DMS53 (cell line): Measurements from ENCODE around the gene FSTL4.
A peak's percentile ranks its signal among the peaks of the same experiment; 100 is the strongest.

ENCODE experiments used
- DNase-seq: peaks from one replicate; lab custom pipeline; 2025; lab: John Stamatoyannopoulos, UW

The FSTL4 gene

DNA sequence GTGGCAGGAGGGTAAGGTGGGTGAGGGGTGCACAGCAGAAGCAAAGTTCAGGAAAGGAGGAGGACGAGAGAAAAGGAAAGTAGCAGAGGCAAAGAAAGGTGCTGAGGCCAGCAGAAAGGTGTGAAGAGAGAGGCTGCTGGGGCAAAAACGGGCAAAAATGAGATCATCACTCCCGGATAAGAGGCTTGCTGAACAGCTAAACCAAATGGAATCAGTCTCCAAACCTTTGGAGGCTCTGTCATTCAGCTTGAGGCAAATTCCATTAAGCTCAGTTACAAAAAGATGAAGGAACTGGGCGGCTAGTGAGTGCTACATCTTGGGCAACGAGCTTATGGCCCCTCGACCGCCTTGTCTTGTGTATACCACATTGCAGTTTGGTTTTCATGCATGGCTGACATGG lies 136.4 kb downstream of the FSTL4 start:
- no peak for DNase-seq

DNA sequence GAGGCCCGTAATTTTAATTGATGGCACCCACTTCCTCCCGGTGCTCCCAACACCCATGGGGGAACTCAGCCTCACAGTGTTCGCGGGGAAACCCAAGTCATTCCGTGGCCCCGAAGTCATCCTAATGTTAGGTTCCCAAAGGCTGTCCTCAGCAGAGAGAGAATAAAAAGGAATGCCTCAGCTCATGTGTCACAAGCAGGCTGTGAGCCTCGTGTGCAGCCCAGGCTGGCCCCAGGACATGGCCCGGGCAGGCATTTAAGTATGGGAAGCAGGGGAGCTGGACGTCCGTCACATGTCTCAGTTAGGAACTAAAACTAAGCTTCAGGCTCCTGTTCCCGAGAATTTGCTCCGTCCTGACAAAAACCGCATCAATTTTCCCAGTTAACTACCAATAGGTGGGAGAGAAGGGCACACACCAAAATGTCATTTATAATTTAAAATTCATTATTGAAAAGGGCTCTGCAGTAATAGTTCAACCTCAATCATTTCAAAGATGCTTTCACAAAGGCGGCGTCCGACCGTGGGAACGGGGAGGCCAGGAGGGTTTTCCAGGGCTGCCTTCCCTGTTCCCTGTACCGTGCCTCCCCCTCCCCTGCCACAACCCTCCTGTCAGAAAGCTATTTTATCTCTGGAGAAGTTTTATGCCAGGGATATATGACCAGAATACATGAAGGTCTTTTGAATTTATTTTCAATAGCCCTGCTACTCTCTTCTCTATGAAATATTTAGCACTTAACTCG lies 137.3 kb downstream of the FSTL4 start:
- no peak for DNase-seq

DNA sequence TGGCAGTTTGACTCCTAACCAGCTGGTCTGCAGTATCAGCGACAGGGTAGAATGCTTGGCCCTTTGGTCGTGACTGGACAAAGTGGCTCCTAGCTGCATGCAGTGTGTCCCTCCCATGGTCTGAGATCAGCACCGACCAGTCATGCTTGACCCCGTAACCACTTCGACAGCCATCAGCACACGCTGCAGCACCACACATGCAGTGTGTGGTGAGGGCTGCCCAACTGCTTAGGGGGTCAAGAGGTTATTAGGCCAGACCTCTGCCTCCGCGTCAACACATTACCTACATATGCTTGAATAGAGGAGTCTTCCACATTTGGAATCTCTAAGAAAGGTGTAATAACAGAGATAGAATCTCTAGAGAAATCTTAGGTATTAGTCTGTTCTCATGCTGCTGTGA lies 139.1 kb downstream of the FSTL4 start:
- no peak for DNase-seq

DNA sequence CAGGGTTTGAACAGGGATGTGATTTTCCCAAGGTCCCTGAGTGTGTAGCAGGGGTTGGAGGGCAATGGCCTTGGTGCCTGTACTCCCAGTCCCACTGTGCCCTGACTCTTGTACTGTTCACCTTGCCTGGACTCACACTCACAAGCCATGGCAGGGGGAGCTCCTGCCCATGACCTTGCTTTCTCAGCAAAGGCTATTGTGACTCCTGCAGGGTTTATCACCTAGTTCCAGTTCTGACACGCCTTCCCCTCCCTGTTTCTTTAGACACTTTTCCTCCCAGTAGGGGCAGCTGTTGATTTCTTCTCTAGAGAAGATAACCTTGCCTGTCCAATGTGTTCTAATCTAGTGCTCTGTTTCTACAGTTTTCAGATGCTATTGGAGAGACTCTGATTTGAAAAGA lies 139.5 kb downstream of the FSTL4 start:
- no peak for DNase-seq

DNA sequence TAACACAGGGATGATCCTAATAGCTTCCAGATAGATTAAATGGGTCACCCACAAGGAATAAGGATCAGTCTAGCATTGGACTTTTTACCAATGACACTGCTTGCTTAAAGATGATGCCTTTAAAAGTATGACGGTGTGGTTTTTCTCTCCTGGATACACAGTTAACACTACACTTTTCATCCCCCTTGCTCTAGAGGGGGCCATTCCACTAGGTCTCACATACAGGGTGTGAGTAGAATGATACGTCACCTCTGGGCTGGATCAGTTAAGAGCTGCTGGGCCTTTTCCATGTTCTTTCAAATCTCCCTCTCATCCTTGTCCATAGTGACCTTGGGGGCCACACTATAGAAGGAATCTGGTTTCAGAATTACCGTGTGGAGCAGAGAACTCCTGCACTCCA lies 140.6 kb downstream of the FSTL4 start:
- DNase-seq: no peak

DNA sequence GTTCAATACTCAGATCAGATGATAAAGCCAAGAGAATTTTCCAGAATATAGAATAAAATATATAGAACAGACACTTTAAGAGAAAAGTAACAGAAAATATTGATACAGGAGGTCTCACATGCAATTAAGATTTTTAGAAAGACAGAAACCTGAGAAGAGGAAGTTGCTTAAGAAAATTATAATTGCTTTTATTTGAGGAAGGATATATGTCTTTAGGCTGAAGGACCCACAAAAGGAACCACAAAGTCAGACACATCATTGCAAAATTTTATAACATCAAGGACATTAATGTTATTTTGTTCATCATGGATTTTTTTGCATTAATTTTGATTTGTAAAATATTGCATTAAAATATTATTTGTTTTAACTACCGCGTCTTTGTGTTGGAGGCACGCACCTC lies 141.5 kb downstream of the FSTL4 start:
- DNase-seq: no peak

DNA sequence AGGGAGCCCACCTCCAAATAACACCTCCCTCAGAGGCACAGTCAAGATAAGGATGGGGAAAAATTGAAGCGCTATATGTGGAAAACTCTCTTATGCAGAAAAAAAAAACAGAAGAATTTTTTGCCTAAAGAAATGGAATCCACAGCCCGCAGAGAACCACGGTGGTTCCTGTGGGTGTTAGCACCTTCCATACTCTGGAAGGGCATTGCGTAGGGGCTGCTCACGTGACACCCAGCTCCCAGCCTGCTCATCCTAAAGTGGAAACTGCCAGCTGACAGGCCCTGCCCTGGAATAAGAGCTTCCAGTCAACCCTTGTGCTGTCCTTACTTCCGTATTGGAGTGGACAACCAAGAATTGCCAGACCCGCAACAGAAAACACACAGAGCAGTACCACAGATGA lies 142.5 kb downstream of the FSTL4 start:
- peak; percentile 26 for DNase-seq

DNA sequence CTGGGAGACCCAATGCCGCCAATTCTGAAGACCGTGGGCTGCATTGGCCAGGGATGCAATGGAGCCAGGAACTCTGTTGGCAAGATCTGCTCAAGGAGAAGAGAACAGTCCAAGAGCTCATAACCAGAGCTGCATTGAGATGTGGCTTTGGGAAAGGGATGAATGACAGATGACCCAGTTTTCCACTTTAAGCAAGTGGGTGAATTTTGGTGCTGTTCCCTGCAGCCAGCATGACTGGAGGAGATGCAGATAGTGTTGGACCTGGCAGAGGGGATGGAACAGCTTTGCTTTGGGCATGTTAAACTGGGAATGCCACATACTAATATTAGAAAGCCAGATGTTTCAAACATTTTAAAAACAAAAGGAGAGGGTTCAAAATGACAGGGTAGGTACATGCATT lies 143.1 kb downstream of the FSTL4 start:
- DNase-seq: no peak

DNA sequence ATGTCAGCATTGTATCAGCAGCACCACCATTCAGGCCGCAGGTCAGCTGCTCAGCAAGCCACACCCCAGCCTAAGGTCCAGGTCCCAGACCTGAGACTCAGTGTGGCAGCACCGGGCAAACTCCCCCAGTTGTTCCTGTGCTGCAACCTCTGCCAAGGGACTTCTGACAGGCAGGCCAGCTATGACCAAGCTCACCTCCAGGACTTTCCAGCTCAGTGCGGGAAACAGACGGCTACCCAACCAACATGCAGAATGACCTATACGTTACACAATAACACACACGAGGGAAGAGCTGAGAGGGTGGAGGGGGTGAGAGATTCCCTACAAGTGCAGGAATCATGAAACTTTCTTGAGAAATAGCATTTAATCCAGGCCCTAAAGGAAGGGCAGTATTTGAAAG lies 143.7 kb downstream of the FSTL4 start:
- no peak for DNase-seq

DNA sequence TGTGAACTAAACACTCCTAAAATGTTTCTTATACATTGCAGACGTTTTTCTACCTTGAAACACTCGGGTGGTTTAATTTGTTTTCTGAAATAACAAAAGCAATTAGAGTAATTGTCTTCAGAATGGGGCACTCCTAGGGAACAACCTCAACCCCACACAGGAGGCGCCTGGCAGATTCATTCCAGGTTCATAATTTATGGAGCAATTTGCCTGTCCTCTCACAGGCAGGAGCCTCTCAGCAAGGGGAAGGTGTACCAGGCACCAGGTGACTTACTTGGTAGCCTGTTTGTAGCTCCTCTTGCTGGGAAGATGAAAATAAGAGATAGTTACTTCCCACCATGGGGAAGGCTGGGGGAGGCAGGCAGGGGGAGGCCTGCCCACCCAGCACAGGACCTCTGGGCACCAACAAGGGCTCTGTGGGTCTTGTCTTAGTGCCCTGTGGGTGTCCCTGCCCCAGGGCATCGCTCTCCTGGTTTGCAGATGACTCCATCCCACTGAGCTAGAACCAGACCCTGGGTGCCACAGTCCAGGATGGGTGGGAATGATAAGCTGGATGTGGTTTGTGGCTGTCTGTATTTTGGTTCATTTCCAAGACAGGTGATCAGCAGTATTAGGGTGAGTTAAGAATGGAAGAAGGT lies 144.4 kb downstream of the FSTL4 start:
- no peak for DNase-seq

DNA sequence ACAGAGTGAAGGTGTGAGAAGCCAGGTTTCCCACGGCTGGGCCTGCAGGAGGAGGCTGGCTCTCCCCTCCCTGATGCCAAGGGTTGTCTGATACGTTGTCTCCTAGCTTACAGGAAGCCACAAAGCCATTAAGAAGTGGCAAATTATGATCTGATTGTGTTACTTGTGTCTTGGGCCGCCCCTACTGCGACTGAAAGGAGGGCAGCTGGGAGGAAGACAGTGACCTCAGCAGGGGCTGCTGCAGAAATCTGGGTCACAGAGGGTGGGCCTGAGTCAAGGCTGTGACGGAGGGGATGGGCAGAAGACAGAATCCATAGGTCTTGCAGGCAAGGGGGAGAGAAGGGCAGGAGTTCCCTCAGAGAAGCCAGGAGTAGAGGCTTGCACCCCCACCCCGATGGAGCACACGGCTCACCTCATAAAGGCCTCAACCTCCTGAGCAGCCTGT lies 145.0 kb downstream of the FSTL4 start:
- DNase-seq: no peak

DNA sequence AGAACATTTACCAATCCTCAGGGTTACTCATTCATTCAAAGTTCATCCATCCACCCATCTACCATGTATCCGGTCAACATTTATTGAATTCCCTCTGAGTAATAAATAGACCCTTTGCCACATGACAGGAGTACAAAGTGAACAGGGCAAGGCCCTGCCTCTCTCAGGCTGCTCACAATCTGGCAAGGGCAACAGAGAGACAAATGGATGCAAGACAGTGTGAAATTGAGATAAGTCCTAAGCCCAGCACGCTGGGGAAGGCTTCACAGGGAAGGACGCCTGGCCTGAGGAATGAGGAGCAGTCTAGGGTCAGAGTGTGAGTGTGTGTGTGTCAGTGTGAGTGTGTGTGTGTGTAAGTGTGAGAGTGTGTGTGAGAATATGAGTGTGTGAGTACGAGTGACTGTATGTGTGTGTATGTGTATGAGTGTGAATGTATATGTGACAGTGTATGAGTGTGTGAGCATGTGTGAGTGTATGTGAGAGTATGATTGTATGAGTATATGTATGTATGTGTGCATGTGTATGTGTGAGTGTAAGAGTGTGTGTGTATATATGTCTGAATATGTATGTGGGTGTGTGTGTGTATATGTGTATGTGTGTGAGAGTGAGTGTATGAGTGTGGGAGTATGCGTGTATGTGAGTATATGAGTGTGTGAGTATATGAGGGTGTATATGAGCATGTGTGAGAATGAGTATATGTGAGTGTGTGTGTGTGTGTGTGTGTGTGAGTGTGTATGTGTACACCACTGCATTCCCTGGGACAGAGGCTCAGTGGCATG lies 145.6 kb downstream of the FSTL4 start:
- no peak for DNase-seq

DNA sequence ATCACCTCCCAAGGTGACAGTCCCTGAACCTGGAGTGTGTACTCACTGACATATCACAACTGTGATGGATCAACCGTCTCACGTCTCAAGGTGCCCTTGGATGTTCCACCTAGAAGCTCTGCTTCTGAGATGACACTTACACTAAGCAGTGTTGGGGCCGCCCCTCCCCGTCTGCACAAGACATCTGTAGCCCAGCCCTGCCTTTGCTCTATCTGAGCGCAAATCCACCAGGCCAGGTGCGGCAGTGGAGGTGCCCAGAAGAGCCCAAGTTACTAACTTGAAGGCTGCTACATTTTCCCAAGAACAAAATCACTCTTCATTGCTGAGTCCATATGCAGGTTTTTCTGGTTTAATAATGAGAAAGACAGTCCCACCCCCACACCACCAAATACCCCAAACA lies 148.3 kb downstream of the FSTL4 start:
- no peak for DNase-seq

DNA sequence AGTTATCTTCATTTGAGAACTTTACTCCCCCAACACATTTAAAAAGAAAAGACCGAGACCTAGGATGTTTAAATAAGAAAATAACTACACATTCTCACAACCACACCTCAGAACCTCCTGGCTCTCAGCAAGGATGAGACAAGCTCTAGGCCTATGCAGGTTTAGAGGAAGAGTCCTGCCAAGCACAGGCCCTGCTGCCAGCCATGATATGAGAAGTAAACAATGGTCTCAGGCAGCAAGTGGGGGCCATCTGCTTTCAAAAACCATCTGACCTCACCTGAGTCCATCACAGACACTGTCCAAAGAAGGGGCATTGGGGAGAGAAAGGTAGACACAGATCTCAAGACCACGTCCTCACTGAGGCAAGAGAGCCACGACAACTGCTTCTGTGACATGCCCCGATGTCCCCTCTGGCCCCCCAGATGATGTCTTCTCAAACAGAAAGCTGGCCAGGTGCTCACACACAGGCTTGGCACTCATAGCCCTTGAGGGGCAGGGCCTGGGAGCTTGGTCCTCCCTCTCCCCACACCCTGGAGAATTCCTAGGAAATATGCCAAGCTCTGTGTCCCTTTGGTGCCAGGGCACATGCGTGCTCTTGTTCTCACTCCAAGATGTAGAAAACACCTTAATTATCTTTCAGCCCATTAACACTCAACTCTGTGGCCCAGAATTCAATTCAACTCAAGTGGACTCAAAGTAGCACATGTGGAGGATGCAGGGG lies 150.4 kb downstream of the FSTL4 start:
- DNase-seq: no peak

DNA sequence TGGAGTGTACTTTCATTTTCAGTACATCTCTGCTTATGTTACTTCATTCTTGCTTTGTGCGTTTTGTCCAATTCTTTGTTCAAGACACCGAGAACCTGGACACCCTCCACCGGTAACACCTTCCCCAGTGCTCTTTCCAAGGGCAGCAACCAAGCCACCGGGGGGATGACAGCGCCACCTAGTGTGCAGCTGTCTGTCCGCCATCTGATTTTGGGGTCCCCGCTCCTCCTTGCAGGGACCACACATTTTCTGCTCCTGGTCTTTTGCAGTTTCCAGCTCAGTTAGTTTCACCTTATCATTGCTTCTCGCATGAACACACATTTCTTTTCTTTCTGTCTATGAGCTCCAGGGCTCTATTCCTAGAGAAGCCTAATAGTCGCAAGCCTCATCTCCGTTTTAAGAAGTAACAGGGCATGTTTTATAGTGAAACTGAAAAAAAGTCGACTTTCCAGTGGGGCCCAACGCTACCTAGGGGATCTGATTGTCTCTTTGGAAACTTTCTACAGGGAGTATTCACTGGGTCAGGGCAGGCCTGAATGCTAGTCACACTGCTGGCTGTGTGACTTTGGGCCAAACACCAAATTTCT lies 152.1 kb downstream of the FSTL4 start:
- peak; percentile 42 for DNase-seq

DNA sequence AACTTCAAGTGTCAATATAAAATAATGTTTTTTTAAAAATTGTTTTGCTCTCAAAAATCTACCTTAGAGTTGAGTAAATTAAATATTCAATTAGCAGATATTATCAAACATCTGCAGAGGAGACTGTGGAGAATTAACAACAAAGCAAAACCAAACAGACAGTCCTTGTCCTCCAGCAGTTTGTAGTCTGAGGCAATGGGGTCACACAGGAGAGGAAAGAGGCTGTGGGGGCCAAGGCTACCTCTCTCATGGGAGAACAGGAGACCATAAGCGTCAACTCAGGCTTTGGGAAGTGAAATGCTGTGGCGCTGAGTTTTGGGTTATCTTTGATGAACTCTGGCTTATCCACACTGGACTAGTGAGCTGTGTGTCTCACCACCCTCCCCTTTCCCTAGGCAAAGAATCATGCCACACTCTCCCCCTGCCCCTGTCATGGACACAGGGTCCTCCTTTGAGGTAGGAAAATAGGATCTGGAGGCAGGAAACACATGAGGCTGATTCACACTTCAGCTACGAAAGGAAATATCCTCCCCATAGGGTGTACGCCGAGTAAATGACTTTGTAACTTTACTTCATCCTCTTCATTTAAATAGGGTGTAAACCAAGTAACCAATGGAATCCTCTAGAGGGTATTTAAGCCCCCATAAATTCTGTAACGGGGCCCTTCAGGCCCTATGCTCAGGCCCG lies 152.7 kb downstream of the FSTL4 start:
- DNase-seq: no peak

DNA sequence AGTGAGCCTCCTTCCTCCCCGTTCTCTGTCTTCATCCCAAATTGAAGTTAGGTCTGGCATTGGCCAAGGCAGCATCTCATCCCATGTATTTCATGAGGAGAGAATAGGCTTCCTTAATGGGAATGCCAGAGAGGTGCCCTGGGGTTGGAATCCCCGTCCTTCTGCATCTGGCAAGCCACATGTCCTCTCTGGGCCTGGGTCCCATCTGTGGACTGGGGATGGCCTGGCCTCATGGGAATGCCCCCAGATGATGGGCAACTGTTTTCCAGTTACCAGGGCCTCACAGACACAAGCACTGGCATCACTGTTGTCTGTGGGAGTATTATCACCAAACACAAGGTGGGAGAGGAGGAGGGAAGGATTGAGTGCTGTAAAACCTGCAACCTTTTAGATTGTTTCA lies 153.9 kb downstream of the FSTL4 start:
- DNase-seq: no peak

DNA sequence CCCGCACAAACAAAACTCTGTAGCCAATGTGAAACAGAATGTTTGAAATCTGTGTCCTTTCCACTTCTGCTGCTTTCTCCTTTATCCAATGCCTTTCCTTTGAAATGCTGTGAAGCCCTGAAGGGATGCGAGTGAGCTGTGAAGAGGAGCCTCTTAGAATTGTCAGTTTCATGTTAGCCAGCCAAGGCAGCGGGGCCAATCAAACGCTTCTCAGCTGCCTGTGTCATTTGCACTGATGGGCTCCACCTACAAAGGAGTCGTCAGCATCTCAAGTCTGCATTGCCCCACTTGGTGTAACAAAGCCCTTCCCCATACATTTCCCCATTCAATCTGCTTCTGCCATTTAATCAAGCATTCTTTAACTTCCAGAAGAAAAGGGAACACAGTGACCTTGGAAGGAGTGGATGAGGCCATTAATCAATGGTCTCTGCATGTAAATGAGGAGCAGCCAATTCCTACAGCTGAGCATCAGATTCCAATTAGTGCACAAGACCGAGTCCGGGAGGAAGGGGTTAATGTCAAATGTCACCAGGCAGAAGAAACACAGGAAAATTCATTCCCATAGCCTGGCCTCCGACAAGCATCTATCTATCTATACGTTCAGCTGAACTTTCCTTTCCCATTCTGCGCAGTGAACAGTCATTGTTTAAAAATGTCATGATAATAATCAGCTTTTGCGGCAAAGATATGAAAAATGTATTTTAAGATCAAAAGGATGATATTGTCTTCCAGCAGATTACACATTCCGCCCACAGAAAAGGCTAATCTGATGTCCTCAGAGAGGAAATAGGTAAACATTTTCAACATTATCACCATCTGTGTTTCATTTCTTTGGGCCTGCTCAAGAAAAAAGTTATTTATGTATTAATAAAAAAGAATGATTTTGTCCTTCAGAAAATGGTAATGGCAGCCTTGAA lies 154.6 kb downstream of the FSTL4 start:
- no peak for DNase-seq

DNA sequence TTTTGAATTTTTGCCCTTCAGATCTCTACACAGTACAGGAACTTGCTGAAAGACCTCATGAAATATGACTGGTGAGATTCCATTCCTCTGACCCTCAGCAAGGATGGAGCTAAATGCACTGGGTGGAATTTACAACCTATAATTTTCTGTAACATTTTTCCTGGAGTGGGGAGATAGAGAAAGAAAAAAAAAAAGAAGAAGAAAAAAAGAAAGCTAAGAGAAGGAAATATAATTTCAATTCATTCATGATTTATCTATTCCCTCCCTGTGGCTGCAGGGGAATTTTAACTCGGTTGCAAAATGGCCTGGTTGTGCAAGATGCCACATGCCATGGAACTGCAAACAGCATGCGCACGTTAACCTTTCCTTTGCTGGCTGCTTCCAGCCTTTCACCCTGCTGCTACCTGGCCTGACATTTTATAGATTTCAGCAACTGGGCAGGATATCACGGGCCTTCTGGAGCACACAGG lies 155.4 kb downstream of the FSTL4 start:
- no peak for DNase-seq

DNA sequence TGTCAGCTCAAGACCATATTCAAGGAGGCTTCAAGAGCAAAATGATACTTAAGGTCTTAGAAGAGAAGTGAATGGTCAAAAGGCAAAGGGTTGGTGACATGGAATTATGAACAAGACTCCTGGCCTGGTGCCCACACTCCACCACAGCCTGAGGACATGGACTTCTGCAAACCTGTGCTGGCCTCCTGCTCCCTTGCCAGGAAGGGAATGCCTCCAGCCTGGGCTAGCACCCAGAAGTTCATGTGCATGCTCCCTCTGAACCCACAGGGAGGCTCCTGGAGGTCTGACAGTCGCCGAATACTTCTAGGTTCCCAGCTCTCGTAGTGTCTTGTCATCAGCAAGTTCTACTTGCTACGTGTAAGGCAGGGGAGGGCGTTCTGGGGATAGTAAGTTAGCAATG lies 156.7 kb downstream of the FSTL4 start:
- no peak for DNase-seq
